ENCODE measurements around the gene RRP1. TPM values are rescaled to one million over a fixed set of nuclear protein-coding genes. Genes with fewer than 3 reads are reported as not detected.

Gene RRP1
- total RNA-seq, 1 experiment from 2014 or later, result 53.9 TPM

DNA sequence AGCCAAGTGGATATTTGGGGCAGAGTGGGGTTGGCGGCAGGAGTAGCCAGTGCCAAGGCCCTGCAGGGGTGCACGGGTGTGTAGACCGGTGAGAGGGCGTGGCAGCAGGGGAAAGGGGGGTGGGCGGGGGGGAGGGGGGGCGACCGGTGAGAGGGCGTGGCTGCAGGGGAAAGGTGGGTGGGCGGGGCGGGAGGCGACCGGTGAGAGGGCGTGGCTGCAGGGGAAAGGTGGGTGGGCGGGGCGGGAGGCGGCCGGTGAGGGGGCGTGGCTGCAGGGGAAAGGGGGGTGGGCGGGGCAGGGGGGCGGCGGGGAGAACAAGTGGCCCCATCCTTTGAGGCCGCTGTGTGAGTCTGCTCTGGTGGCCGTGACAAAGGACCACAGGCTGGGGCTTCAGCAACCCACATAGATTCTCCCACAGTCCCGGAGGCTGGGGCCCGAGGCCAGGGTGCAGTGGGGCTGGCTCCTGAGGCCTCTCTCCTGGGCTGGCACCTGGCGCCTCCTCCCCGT lies 25.8 kb downstream of the RRP1 start:
- ChIA-PET POLR2A (no interaction called here), CTCF (no interaction called here), RAD21 (ENCODE audit: low non-redundant PET in 1 of 2, low total read pairs in 2 of 2, uncharacterized antibody in 2 of 2, unreplicated experiment in 2 of 2) (no interaction called here)
- Histone ChIP-seq H3K4me3 (replicated peaks in 1 of 2; ENCODE audit: low read depth in 1 of 2, low read length in 2 of 2) (no peak overlapping the region), H3K9me2 (ENCODE audit: insufficient read depth) (no peaks in the 10 kb centered on the region), H3K27ac (ENCODE audit: low read depth, low read length) (peak overlapping the region; percentile 55; the same call in 1 of the 2 replicates), H3K79me2 (ENCODE audit: insufficient read depth, low read length) (no peaks in the 10 kb centered on the region), H3K9ac (ENCODE audit: low read length) (no peak overlapping the region), H4K20me1 (ENCODE audit: insufficient read depth) (no peaks in the 10 kb centered on the region), H3K4me2 (ENCODE audit: low read length) (peak overlapping the region; percentile 59), H3K4me1 (ENCODE audit: control insufficient read depth in 1 of 2, insufficient read depth in 2 of 2, low read length in 2 of 2) (peaks cover 10 to 27% of the 10 kb centered on the region in 2 experiments), H3K36me3 (ENCODE audit: control insufficient read depth in 1 of 2, insufficient read depth in 2 of 2, low read length in 2 of 2) (no peaks in the 10 kb centered on the region), H3K27me3 (ENCODE audit: insufficient read depth, low read length) (no peaks in the 10 kb centered on the region), H3K9me3 (ENCODE audit: control insufficient read depth in 1 of 2, insufficient read depth in 1 of 2, low read depth in 1 of 2, low read length in 2 of 2) (no peaks in the 10 kb centered on the region), H2AFZ (ENCODE audit: low read depth, low read length, poor library complexity, severe bottlenecking) (no peak overlapping the region)
- no TSS peak for BruUV-seq (replicated peaks)
- TF ChIP-seq SIN3A (IDR thresholded peaks at IDR 0.05; ENCODE audit: low read depth) (no peak), ELF1 (IDR thresholded peaks at IDR 0.05; ENCODE audit: borderline replicate concordance, low read depth) (no peak), POLR2A (IDR thresholded peaks at IDR 0.05; ENCODE audit: borderline replicate concordance, extremely low read depth, insufficient read depth, insufficient read length) (no peak), CBX3 (IDR thresholded peaks at IDR 0.05; ENCODE audit: low read depth) (no peak), JUND (IDR thresholded peaks at IDR 0.05) (no peak), FOSL1 (IDR thresholded peaks at IDR 0.05; ENCODE audit: low read depth) (no peak), EGR1 (IDR thresholded peaks at IDR 0.05; ENCODE audit: low read depth) (no peak), RAD21 (IDR thresholded peaks at IDR 0.05; ENCODE audit: low read depth) (no peak), YY1 (IDR thresholded peaks at IDR 0.05; ENCODE audit: extremely low read depth, insufficient replicate concordance, low read depth, low read length) (no peak), EZH2 (IDR thresholded peaks at IDR 0.05) (no peak), SP1 (IDR thresholded peaks at IDR 0.05; ENCODE audit: low read depth) (no peak), ZFX (IDR thresholded peaks at IDR 0.05) (no peak), EZH2phosphoT487 (IDR thresholded peaks at IDR 0.05; ENCODE audit: borderline replicate concordance) (no peak), ZNF274 (IDR thresholded peaks at IDR 0.05; ENCODE audit: low read depth, low read length) (no peak), SRF (IDR thresholded peaks at IDR 0.05; ENCODE audit: low read depth) (no peak), POLR2AphosphoS5 (IDR thresholded peaks at IDR 0.05; ENCODE audit: low read depth, low read length) (no peak), CEBPB (IDR thresholded peaks at IDR 0.05; ENCODE audit: low read depth) (no peak)
- TF ChIP-seq, protein P1, sequence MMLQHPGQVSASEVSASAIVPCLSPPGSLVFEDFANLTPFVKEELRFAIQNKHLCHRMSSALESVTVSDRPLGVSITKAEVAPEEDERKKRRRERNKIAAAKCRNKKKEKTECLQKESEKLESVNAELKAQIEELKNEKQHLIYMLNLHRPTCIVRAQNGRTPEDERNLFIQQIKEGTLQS (IDR thresholded peaks at IDR 0.05), result no peak
- TF ChIP-seq, protein P2, sequence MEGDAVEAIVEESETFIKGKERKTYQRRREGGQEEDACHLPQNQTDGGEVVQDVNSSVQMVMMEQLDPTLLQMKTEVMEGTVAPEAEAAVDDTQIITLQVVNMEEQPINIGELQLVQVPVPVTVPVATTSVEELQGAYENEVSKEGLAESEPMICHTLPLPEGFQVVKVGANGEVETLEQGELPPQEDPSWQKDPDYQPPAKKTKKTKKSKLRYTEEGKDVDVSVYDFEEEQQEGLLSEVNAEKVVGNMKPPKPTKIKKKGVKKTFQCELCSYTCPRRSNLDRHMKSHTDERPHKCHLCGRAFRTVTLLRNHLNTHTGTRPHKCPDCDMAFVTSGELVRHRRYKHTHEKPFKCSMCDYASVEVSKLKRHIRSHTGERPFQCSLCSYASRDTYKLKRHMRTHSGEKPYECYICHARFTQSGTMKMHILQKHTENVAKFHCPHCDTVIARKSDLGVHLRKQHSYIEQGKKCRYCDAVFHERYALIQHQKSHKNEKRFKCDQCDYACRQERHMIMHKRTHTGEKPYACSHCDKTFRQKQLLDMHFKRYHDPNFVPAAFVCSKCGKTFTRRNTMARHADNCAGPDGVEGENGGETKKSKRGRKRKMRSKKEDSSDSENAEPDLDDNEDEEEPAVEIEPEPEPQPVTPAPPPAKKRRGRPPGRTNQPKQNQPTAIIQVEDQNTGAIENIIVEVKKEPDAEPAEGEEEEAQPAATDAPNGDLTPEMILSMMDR (IDR thresholded peaks at IDR 0.05 in 2 of 3, conservative IDR thresholded peaks at IDR 0.05 in 1 of 3; ENCODE audit: borderline replicate concordance in 1 of 3, insufficient read depth in 1 of 3, low read depth in 2 of 3, low read length in 2 of 3), result no peak
- TF ChIP-seq, protein P3, sequence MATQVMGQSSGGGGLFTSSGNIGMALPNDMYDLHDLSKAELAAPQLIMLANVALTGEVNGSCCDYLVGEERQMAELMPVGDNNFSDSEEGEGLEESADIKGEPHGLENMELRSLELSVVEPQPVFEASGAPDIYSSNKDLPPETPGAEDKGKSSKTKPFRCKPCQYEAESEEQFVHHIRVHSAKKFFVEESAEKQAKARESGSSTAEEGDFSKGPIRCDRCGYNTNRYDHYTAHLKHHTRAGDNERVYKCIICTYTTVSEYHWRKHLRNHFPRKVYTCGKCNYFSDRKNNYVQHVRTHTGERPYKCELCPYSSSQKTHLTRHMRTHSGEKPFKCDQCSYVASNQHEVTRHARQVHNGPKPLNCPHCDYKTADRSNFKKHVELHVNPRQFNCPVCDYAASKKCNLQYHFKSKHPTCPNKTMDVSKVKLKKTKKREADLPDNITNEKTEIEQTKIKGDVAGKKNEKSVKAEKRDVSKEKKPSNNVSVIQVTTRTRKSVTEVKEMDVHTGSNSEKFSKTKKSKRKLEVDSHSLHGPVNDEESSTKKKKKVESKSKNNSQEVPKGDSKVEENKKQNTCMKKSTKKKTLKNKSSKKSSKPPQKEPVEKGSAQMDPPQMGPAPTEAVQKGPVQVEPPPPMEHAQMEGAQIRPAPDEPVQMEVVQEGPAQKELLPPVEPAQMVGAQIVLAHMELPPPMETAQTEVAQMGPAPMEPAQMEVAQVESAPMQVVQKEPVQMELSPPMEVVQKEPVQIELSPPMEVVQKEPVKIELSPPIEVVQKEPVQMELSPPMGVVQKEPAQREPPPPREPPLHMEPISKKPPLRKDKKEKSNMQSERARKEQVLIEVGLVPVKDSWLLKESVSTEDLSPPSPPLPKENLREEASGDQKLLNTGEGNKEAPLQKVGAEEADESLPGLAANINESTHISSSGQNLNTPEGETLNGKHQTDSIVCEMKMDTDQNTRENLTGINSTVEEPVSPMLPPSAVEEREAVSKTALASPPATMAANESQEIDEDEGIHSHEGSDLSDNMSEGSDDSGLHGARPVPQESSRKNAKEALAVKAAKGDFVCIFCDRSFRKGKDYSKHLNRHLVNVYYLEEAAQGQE (IDR thresholded peaks at IDR 0.05; ENCODE audit: low read depth), result no peak
- DNase-seq (ENCODE audit: low read depth, low spot score) (peak; percentile 8), ATAC-seq (peak; percentile 58)
- intact Hi-C loops (cut with micrococcal nuclease), result no loop called here
